ENCODE data around the gene TMEM117. TPM values are rescaled to one million over a fixed set of nuclear protein-coding genes. Genes with fewer than 3 reads are reported as not detected.
"Not testable (repeated sequence)": the region's sequence is repeated elsewhere in the genome, so short reads cannot be mapped to it uniquely, and the experiment has no call there.

Gene TMEM117
- total RNA-seq, 5 donors from 2014 or later (not counting 1 experiment from before 2014, with no cell fraction given): 3.3 to 4.4 (median 3.9) TPM

GRCh38 chr12:44162961-44163360 is 327.1 kb downstream of the TMEM117 start:
- ChIA-PET CTCF (interaction anchor here in 1 of 2 donors (0.6 kb wide), 1 partner anchor 1762 kb away, joined by 3 read pairs; no protein-coding TSS in a partner anchor), POLR2A (no interaction called here)
- no peak overlapping the region for H3K4me3 ChIP-seq (ENCODE audit: control insufficient read depth in 1 of 2, extremely low read depth in 1 of 2, low read length in 1 of 2)
- no peaks in the 10 kb centered on the region for H3K4me1 ChIP-seq (ENCODE audit: control insufficient read depth in 1 of 2, extremely low read depth in 1 of 2, insufficient read depth in 2 of 2, low read length in 2 of 2)
- Mint-ChIP-seq H3K27me3 (no peaks in the 10 kb centered on the region), H3K4me3 (no peak overlapping the region), H3K4me1 (no peaks in the 10 kb centered on the region), H3K27ac (no peak overlapping the region), H3K9me3 (no peaks in the 10 kb centered on the region), H3K36me3 (peaks cover 3% of the 10 kb centered on the region)
- H3K36me3 ChIP-seq (ENCODE audit: control insufficient read depth in 2 of 2, extremely low read depth in 1 of 2, insufficient read depth in 1 of 2, low read length in 1 of 2): no peaks in the 10 kb centered on the region
- no peaks in the 10 kb centered on the region for H3K27me3 ChIP-seq (replicated peaks in 1 of 2; ENCODE audit: control insufficient read depth in 2 of 2, extremely low read depth in 1 of 2, insufficient read depth in 2 of 2, low read length in 1 of 2)
- no peaks in the 10 kb centered on the region for H3K9me3 ChIP-seq
- no peak overlapping the region for H3K27ac ChIP-seq (ENCODE audit: low read length)
- no peak for ATAC-seq (replicated peaks in 1 of 4)
- DNase-seq: no peak
- WGBS (ENCODE audit: insufficient coverage): no CpG with 5 or more reads among the region's 3 CpGs

GRCh38 chr12:44174053-44174452 is 338.2 kb downstream of the TMEM117 start:
- Histone ChIP-seq H3K27ac (ENCODE audit: low read length) (no peak overlapping the region), H3K4me3 (ENCODE audit: control insufficient read depth in 1 of 2, extremely low read depth in 1 of 2, low read length in 1 of 2) (no peak overlapping the region), H3K4me1 (ENCODE audit: control insufficient read depth in 1 of 2, extremely low read depth in 1 of 2, insufficient read depth in 2 of 2, low read length in 2 of 2) (no peaks in the 10 kb centered on the region), H3K27me3 (replicated peaks in 1 of 2; ENCODE audit: control insufficient read depth in 2 of 2, extremely low read depth in 1 of 2, insufficient read depth in 2 of 2, low read length in 1 of 2) (no peaks in the 10 kb centered on the region), H3K9me3 (no peaks in the 10 kb centered on the region), H3K36me3 (ENCODE audit: control insufficient read depth in 2 of 2, extremely low read depth in 1 of 2, insufficient read depth in 1 of 2, low read length in 1 of 2) (no peaks in the 10 kb centered on the region)
- DNase-seq: no peak
- ChIA-PET POLR2A (no interaction called here), CTCF (no interaction called here)
- Mint-ChIP-seq H3K4me3 (no peak overlapping the region), H3K4me1 (no peaks in the 10 kb centered on the region), H3K27ac (no peak overlapping the region), H3K36me3 (peaks cover 5% of the 10 kb centered on the region), H3K27me3 (no peaks in the 10 kb centered on the region), H3K9me3 (no peaks in the 10 kb centered on the region)
- no peak for ATAC-seq (replicated peaks in 1 of 4)

- no peaks in the 10 kb centered on the region for H3K27me3 Mint-ChIP-seq
- 90% methylated on average over 2 of the region's 4 CpGs for WGBS (ENCODE audit: insufficient coverage)
- H3K4me3 ChIP-seq (ENCODE audit: control insufficient read depth in 1 of 2, extremely low read depth in 1 of 2, low read length in 1 of 2): no peak overlapping the region
- no peaks in the 10 kb centered on the region for H3K27me3 ChIP-seq (replicated peaks in 1 of 2; ENCODE audit: control insufficient read depth in 2 of 2, extremely low read depth in 1 of 2, insufficient read depth in 2 of 2, low read length in 1 of 2)
- H3K9me3 ChIP-seq: no peaks in the 10 kb centered on the region
- ChIA-PET POLR2A (interaction anchor here in 1 of 2 donors (0.6 kb wide), 1 partner anchor 23 kb away, joined by 3 read pairs; no protein-coding TSS in a partner anchor), CTCF (no interaction called here)
- no peak overlapping the region for H3K4me3 Mint-ChIP-seq
- no peak overlapping the region for H3K27ac Mint-ChIP-seq
- no peaks in the 10 kb centered on the region for H3K4me1 Mint-ChIP-seq
- no peaks in the 10 kb centered on the region for H3K4me1 ChIP-seq (ENCODE audit: control insufficient read depth in 1 of 2, extremely low read depth in 1 of 2, insufficient read depth in 2 of 2, low read length in 2 of 2)
- peaks cover 7% of the 10 kb centered on the region for H3K36me3 Mint-ChIP-seq
- H3K27ac ChIP-seq (ENCODE audit: low read length): no peak overlapping the region
- H3K9me3 Mint-ChIP-seq: no peaks in the 10 kb centered on the region
- H3K36me3 ChIP-seq (ENCODE audit: control insufficient read depth in 2 of 2, extremely low read depth in 1 of 2, insufficient read depth in 1 of 2, low read length in 1 of 2): no peaks in the 10 kb centered on the region
- DNase-seq (no peak), ATAC-seq (replicated peaks in 1 of 4) (no peak)
These were observed 348.8 kb downstream of the TMEM117 start for GRCh38 chr12:44184499-44185206.

GRCh38 chr12:44193281-44193680 is 357.4 kb downstream of the TMEM117 start:
- Mint-ChIP-seq H3K4me1 (no peaks in the 10 kb centered on the region), H3K27ac (no peak overlapping the region), H3K27me3 (no peaks in the 10 kb centered on the region), H3K4me3 (no peak overlapping the region), H3K9me3 (peaks cover 0 to 4% (median 4%) of the 10 kb centered on the region in 3 donors), H3K36me3 (peaks cover 5% of the 10 kb centered on the region)
- no peaks in the 10 kb centered on the region for H3K4me1 ChIP-seq (ENCODE audit: control insufficient read depth in 1 of 2, extremely low read depth in 1 of 2, insufficient read depth in 2 of 2, low read length in 2 of 2)
- no peaks in the 10 kb centered on the region for H3K27me3 ChIP-seq (replicated peaks in 1 of 2; ENCODE audit: control insufficient read depth in 2 of 2, extremely low read depth in 1 of 2, insufficient read depth in 2 of 2, low read length in 1 of 2)
- H3K4me3 ChIP-seq (ENCODE audit: control insufficient read depth in 1 of 2, extremely low read depth in 1 of 2, low read length in 1 of 2): no peak overlapping the region
- POLR2A ChIA-PET: no interaction called here
- no CpG with 5 or more reads among the region's 1 CpG for WGBS (ENCODE audit: insufficient coverage)
- H3K27ac ChIP-seq (ENCODE audit: low read length): no peak overlapping the region
- DNase-seq (no peak), ATAC-seq (replicated peaks in 1 of 4) (no peak)
- no peaks in the 10 kb centered on the region for H3K9me3 ChIP-seq
- H3K36me3 ChIP-seq (ENCODE audit: control insufficient read depth in 2 of 2, extremely low read depth in 1 of 2, insufficient read depth in 1 of 2, low read length in 1 of 2): no peaks in the 10 kb centered on the region
- CTCF ChIA-PET: no interaction called here

DNA sequence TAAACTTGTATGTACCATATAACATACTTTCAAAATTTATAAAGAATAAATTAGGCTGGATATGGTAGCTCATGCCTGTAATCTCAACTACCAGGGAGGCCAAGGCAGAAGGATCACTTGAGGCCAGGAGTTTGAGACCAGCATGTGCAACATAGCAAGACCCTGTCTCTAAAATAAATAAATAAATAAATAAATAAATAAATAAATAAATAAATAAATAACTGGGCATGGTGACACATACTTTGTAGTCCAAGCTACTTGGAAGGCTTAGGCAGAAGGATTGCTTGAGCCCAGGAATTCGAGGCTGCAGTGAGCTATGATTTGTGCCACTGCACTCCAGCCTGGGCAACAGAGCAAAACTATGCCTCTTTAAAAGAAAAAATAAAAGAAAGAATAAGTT is 359.8 kb downstream of the TMEM117 start:
- H3K27ac ChIP-seq (ENCODE audit: low read length); H3K4me3 Mint-ChIP-seq; H3K27me3 Mint-ChIP-seq; H3K27ac Mint-ChIP-seq; H3K4me1 Mint-ChIP-seq; H3K36me3 ChIP-seq (ENCODE audit: control insufficient read depth in 2 of 2, extremely low read depth in 1 of 2, insufficient read depth in 1 of 2, low read length in 1 of 2); H3K27me3 ChIP-seq (replicated peaks in 1 of 2; ENCODE audit: control insufficient read depth in 2 of 2, extremely low read depth in 1 of 2, insufficient read depth in 2 of 2, low read length in 1 of 2); H3K4me3 ChIP-seq (ENCODE audit: control insufficient read depth in 1 of 2, extremely low read depth in 1 of 2, low read length in 1 of 2); H3K4me1 ChIP-seq (ENCODE audit: control insufficient read depth in 1 of 2, extremely low read depth in 1 of 2, insufficient read depth in 2 of 2, low read length in 2 of 2); POLR2A ChIA-PET; H3K9me3 Mint-ChIP-seq; H3K36me3 Mint-ChIP-seq; DNase-seq; H3K9me3 ChIP-seq; CTCF ChIA-PET; ATAC-seq (replicated peaks in 1 of 4): not testable (repeated sequence)
- WGBS (ENCODE audit: insufficient coverage): no CpG with 5 or more reads among the region's 1 CpG

GRCh38 chr12:44206045-44206444 is 370.2 kb downstream of the TMEM117 start:
- Mint-ChIP-seq H3K4me1 (no peaks in the 10 kb centered on the region), H3K9me3 (peaks cover 13 to 23% (median 14%) of the 10 kb centered on the region in 3 donors), H3K27me3 (no peaks in the 10 kb centered on the region), H3K36me3 (peaks cover 22% of the 10 kb centered on the region), H3K27ac (no peak overlapping the region), H3K4me3 (no peak overlapping the region)
- ChIA-PET POLR2A (interaction anchor here in 1 of 2 donors (0.6 kb wide), 1 partner anchor 905 kb away, joined by 3 read pairs; no protein-coding TSS in a partner anchor), CTCF (no interaction called here)
- 93% methylated on average over 2 of the region's 5 CpGs for WGBS (ENCODE audit: insufficient coverage)
- Histone ChIP-seq H3K36me3 (ENCODE audit: control insufficient read depth in 2 of 2, extremely low read depth in 1 of 2, insufficient read depth in 1 of 2, low read length in 1 of 2) (no peaks in the 10 kb centered on the region), H3K27ac (ENCODE audit: low read length) (no peak overlapping the region), H3K4me3 (ENCODE audit: control insufficient read depth in 1 of 2, extremely low read depth in 1 of 2, low read length in 1 of 2) (no peak overlapping the region), H3K9me3 (no peaks in the 10 kb centered on the region), H3K27me3 (replicated peaks in 1 of 2; ENCODE audit: control insufficient read depth in 2 of 2, extremely low read depth in 1 of 2, insufficient read depth in 2 of 2, low read length in 1 of 2) (no peaks in the 10 kb centered on the region), H3K4me1 (ENCODE audit: control insufficient read depth in 1 of 2, extremely low read depth in 1 of 2, insufficient read depth in 2 of 2, low read length in 2 of 2) (no peaks in the 10 kb centered on the region)
- DNase-seq (no peak), ATAC-seq (replicated peaks in 1 of 4) (no peak)
